GM18858 (cell line): Measurements from ENCODE around the gene NOX3.

Experiments used
- ATAC-seq: cut with Tn5 transposase; IDR thresholded peaks from one replicate; pipeline ENCODE4 v1.9.1; 2021; ENCODE audit not compliant: unreplicated experiment

NOX3 gene

GRCh38 chr6:155436981-155437749, 18.5 kb downstream of the NOX3 start:
- ATAC-seq = no peak

GRCh38 chr6:155434829-155435423, 20.7 kb downstream of the NOX3 start:
- no peak for ATAC-seq

- ATAC-seq = no peak
Measured at GRCh38 chr6:155434096-155434495, 21.5 kb downstream of the NOX3 start.

GRCh38 chr6:155432293-155432692, 23.3 kb downstream of the NOX3 start:
- ATAC-seq = no peak

- no peak for ATAC-seq
Measured at GRCh38 chr6:155429321-155429893, 26.2 kb downstream of the NOX3 start.

GRCh38 chr6:155426408-155426945, 29.2 kb downstream of the NOX3 start:
- ATAC-seq = no peak

- no peak for ATAC-seq
Measured at GRCh38 chr6:155424181-155424580, 31.5 kb downstream of the NOX3 start.

GRCh38 chr6:155422635-155423034, 33.0 kb downstream of the NOX3 start:
- no peak for ATAC-seq

GRCh38 chr6:155420492-155420891, 35.1 kb downstream of the NOX3 start:
- no peak for ATAC-seq

- no peak for ATAC-seq
Measured at GRCh38 chr6:155419161-155419560, 36.5 kb downstream of the NOX3 start.

- peak; percentile 52 for ATAC-seq
Measured at GRCh38 chr6:155418017-155418761, 37.5 kb downstream of the NOX3 start.

- no peak for ATAC-seq
Measured at GRCh38 chr6:155417454-155417853, 38.2 kb downstream of the NOX3 start.

GRCh38 chr6:155415953-155416352, 39.7 kb downstream of the NOX3 start:
- no peak for ATAC-seq

- no peak for ATAC-seq
Measured at GRCh38 chr6:155414049-155414448, 41.6 kb downstream of the NOX3 start.

- ATAC-seq = no peak
Measured at GRCh38 chr6:155412335-155412734, 43.3 kb downstream of the NOX3 start.

- no peak for ATAC-seq
Measured at GRCh38 chr6:155411154-155412052, 44.2 kb downstream of the NOX3 start.

- no peak for ATAC-seq
Measured at GRCh38 chr6:155409391-155409790, 46.2 kb downstream of the NOX3 start.

- ATAC-seq = no peak
Measured at GRCh38 chr6:155408981-155409380, 46.7 kb downstream of the NOX3 start.

- ATAC-seq = no peak
Measured at GRCh38 chr6:155408231-155408630, 47.4 kb downstream of the NOX3 start.

- ATAC-seq = no peak
Measured at GRCh38 chr6:155406801-155407200, 48.8 kb downstream of the NOX3 start.
